Vagina (tissue), 2 donors: Measurements from ENCODE around the gene DGKH.

Experiments used
- CTCF ChIP-seq, 3 experiments: fragments of 450-650 bp in 2 of 3; fragments of 200-600 bp in 1 of 3; sonication (generic) in 1 of 3; IDR thresholded peaks; one replicate each; pipeline ENCODE4 v1.5.1; 2017 to 2019; ENCODE audit warnings: antibody characterized with exemption in 3 of 3, mild to moderate bottlenecking in 2 of 3, moderate library complexity in 2 of 3
- POLR2A ChIP-seq, 2 donors: fragments of 450-650 bp; IDR thresholded peaks; one replicate each; pipeline ENCODE4 v1.6.1; 2017; ENCODE audit warnings: antibody characterized with exemption in 2 of 2, mild to moderate bottlenecking in 2 of 2, moderate library complexity in 2 of 2
- POLR2AphosphoS5 ChIP-seq, 2 donors: sonication (generic); formaldehyde crosslinking; IDR thresholded peaks; one replicate each; pipeline ENCODE4 v1.9.0; 2017; ENCODE audit warnings: antibody characterized with exemption in 2 of 2, mild to moderate bottlenecking in 2 of 2, low read depth in 1 of 2; ENCODE audit not compliant: insufficient read depth in 1 of 2

GRCh38 chr13:42233726-42234125 is 185.3 kb downstream of the DGKH start:
- TF ChIP-seq CTCF (IDR thresholded peaks at IDR 0.05) (no peak), POLR2AphosphoS5 (IDR thresholded peaks at IDR 0.05; ENCODE audit: insufficient read depth in 1 of 2, low read depth in 1 of 2) (no peak), POLR2A (IDR thresholded peaks at IDR 0.05) (no peak)
